Calu3 (cell line): Measurements from ENCODE around the gene NR3C1. TPM values are rescaled to one million over a fixed set of nuclear protein-coding genes. Genes with fewer than 3 reads are reported as not detected.
A peak's percentile ranks its signal among the peaks of the same experiment; 100 is the strongest.

Experiments used
- BruUV-seq: library from RNA; stranded (reverse); fragments of 400-500 nt; replicated peaks from 2 replicates; lab custom pipeline; 2021; lab: Mats Ljungman, UMichigan
- CTCF ChIA-PET: fragments of 300-600 bp; sonication (Branson Sonifier 250); formaldehyde crosslinking; loops from one replicate; lab custom pipeline; 2022; ENCODE audit warnings: antibody characterized with exemption; lab: Charles Lee
- DNase-seq: peaks from one replicate; pipeline ENCODE4 v3.0.0; 2022
- H3K27ac Mint-ChIP-seq: one replicate; pipeline ENCODE4 v1.8.0; 2022; ENCODE audit warnings: mixed read lengths; ENCODE audit not compliant: unreplicated experiment
- H3K27me3 Mint-ChIP-seq: one replicate; pipeline ENCODE4 v1.8.0; 2022; ENCODE audit warnings: mixed read lengths; ENCODE audit not compliant: unreplicated experiment
- H3K36me3 Mint-ChIP-seq: one replicate; pipeline ENCODE4 v1.8.0; 2022; ENCODE audit warnings: mild to moderate bottlenecking, moderate library complexity, mixed read lengths; ENCODE audit not compliant: insufficient read depth, unreplicated experiment
- H3K4me1 Mint-ChIP-seq: one replicate; pipeline ENCODE4 v1.8.0; 2022; ENCODE audit warnings: mild to moderate bottlenecking, low read depth, mixed read lengths; ENCODE audit not compliant: unreplicated experiment
- H3K4me3 Mint-ChIP-seq: one replicate; pipeline ENCODE4 v1.8.0; 2022; ENCODE audit warnings: mild to moderate bottlenecking, low read depth, moderate library complexity, mixed read lengths; ENCODE audit not compliant: unreplicated experiment
- H3K9me3 Mint-ChIP-seq: one replicate; pipeline ENCODE4 v1.8.0; 2022; ENCODE audit warnings: low read depth, mixed read lengths; ENCODE audit not compliant: unreplicated experiment
- intact Hi-C: fragments of 100-400 bp; cut with micrococcal nuclease; formaldehyde crosslinking; loops from one replicate; pipeline ENCODE4 v1.10.0; 2022; ENCODE audit not compliant: unreplicated experiment
- total RNA-seq: library from RNA; stranded (reverse); gene quantifications from 2 replicates; pipeline ENCODE4 v1.2.3, GENCODE V29; 2022
- TF ChIP-seq, protein P1 (sequence below): fragments of 200-600 bp; IDR thresholded peaks from one replicate; pipeline ENCODE4 v1.8.0; 2022; ENCODE audit warnings: antibody characterized with exemption; ENCODE audit not compliant: unreplicated experiment

Gene NR3C1
- total RNA-seq, 1 experiment from 2014 or later: 63.1 TPM

GRCh38 chr5:143434261-143435209 is 31.0 kb upstream of the NR3C1 start:
- H3K27me3 Mint-ChIP-seq: no peaks in the 10 kb centered on the region
- H3K4me1 Mint-ChIP-seq: peaks cover 27% of the 10 kb centered on the region
- no peaks in the 10 kb centered on the region for H3K36me3 Mint-ChIP-seq
- intact Hi-C loops: no loop called here
- no TSS peak for BruUV-seq
- H3K4me3 Mint-ChIP-seq: no peak overlapping the region
- CTCF ChIA-PET: no interaction called here
- no peak overlapping the region for H3K27ac Mint-ChIP-seq
- no peak for DNase-seq
- no peaks in the 10 kb centered on the region for H3K9me3 Mint-ChIP-seq
- TF ChIP-seq, protein P1, sequence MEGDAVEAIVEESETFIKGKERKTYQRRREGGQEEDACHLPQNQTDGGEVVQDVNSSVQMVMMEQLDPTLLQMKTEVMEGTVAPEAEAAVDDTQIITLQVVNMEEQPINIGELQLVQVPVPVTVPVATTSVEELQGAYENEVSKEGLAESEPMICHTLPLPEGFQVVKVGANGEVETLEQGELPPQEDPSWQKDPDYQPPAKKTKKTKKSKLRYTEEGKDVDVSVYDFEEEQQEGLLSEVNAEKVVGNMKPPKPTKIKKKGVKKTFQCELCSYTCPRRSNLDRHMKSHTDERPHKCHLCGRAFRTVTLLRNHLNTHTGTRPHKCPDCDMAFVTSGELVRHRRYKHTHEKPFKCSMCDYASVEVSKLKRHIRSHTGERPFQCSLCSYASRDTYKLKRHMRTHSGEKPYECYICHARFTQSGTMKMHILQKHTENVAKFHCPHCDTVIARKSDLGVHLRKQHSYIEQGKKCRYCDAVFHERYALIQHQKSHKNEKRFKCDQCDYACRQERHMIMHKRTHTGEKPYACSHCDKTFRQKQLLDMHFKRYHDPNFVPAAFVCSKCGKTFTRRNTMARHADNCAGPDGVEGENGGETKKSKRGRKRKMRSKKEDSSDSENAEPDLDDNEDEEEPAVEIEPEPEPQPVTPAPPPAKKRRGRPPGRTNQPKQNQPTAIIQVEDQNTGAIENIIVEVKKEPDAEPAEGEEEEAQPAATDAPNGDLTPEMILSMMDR: no peak

- BruUV-seq: no TSS peak
- Mint-ChIP-seq H3K4me3 (no peak overlapping the region), H3K36me3 (no peaks in the 10 kb centered on the region), H3K4me1 (peaks cover 27% of the 10 kb centered on the region), H3K27ac (no peak overlapping the region), H3K9me3 (no peaks in the 10 kb centered on the region), H3K27me3 (no peaks in the 10 kb centered on the region)
- DNase-seq: no peak
- CTCF ChIA-PET: interaction anchor here (1.2 kb wide), 1 partner anchor 131 kb away, joined by 3 read pairs; no protein-coding TSS in a partner anchor
- intact Hi-C loops: no loop called here
- TF ChIP-seq, protein P1: no peak
Observed at GRCh38 chr5:143433670-143434069, 30.2 kb upstream of the NR3C1 start.

GRCh38 chr5:143432658-143433239 is 29.3 kb upstream of the NR3C1 start:
- BruUV-seq: no TSS peak
- Mint-ChIP-seq H3K27ac (no peak overlapping the region), H3K4me3 (no peak overlapping the region), H3K27me3 (no peaks in the 10 kb centered on the region), H3K4me1 (peaks cover 27% of the 10 kb centered on the region), H3K36me3 (no peaks in the 10 kb centered on the region), H3K9me3 (no peaks in the 10 kb centered on the region)
- intact Hi-C loops: no loop called here
- CTCF ChIA-PET: interaction anchor here (1.2 kb wide), 1 partner anchor 130 kb away, joined by 3 read pairs; no protein-coding TSS in a partner anchor
- DNase-seq: peak; percentile 41
- TF ChIP-seq, protein P1: no peak

DNA sequence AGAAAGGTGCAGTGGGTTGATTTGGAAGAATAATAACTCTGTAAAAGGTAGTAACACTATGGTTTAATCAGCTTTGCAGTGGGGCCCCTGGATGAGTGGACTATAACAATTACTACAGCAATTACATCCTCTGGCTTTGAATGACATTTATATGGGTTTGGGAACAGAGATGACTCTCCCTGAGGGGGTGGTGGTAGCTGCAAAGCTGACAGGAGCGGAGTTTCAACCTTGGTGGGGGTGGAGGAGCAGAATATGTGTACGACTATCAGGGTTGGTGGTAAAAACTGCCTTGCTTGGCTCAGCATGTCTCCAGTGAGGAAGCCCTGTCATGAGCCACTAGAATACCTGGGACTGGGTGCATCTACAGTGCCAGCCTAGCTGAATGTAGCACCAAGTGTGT is 28.3 kb upstream of the NR3C1 start:
- Mint-ChIP-seq H3K27ac (no peak overlapping the region), H3K4me1 (peaks cover 19% of the 10 kb centered on the region), H3K9me3 (no peaks in the 10 kb centered on the region), H3K4me3 (no peak overlapping the region), H3K36me3 (no peaks in the 10 kb centered on the region), H3K27me3 (no peaks in the 10 kb centered on the region)
- TF ChIP-seq, protein P1: no peak
- no peak for DNase-seq
- CTCF ChIA-PET: no interaction called here
- intact Hi-C loops: no loop called here
- BruUV-seq: no TSS peak
